Hematopoietic multipotent progenitor cell treated with erythropoietin and hydrocortisone succinate and interleukin-3 and kit ligand, for 6 days (in vitro differentiated cells): ENCODE measurements around the gene C8A.

Source experiments
- DNase-seq: peaks from one replicate; pipeline ENCODE4 v3.0.0-alpha.2; 2015

Gene C8A

GRCh38 chr1:56929492-56929891 lies 74.9 kb downstream of the C8A start:
- DNase-seq: no peak

- no peak for DNase-seq
Measured at GRCh38 chr1:56931211-56931610, 76.6 kb downstream of the C8A start.

- no peak for DNase-seq
Measured at GRCh38 chr1:56931686-56932085, 77.1 kb downstream of the C8A start.

GRCh38 chr1:56933161-56933560 lies 78.6 kb downstream of the C8A start:
- no peak for DNase-seq

GRCh38 chr1:56933606-56934005 lies 79.0 kb downstream of the C8A start:
- no peak for DNase-seq

GRCh38 chr1:56934430-56935060 lies 79.9 kb downstream of the C8A start:
- DNase-seq: no peak

GRCh38 chr1:56938646-56939045 lies 84.0 kb downstream of the C8A start:
- DNase-seq: no peak

GRCh38 chr1:56939209-56939608 lies 84.6 kb downstream of the C8A start:
- DNase-seq: no peak

- DNase-seq: no peak
Measured at GRCh38 chr1:56940039-56940438, 85.4 kb downstream of the C8A start.

- peak; percentile 2 for DNase-seq
Measured at GRCh38 chr1:56948403-56949023, 93.9 kb downstream of the C8A start.

GRCh38 chr1:56952501-56952900 lies 97.9 kb downstream of the C8A start:
- DNase-seq: no peak

- DNase-seq: no peak
Measured at GRCh38 chr1:56953386-56953785, 98.8 kb downstream of the C8A start.

GRCh38 chr1:56954664-56955063 lies 100.1 kb downstream of the C8A start:
- no peak for DNase-seq

- no peak for DNase-seq
Measured at GRCh38 chr1:56957931-56958330, 103.3 kb downstream of the C8A start.

- DNase-seq: no peak
Measured at GRCh38 chr1:56958526-56958925, 103.9 kb downstream of the C8A start.

GRCh38 chr1:56961426-56961825 lies 106.8 kb downstream of the C8A start:
- DNase-seq: no peak

GRCh38 chr1:56963667-56964066 lies 109.1 kb downstream of the C8A start:
- no peak for DNase-seq

GRCh38 chr1:56964349-56965017 lies 109.9 kb downstream of the C8A start:
- no peak for DNase-seq

GRCh38 chr1:56965191-56965590 lies 110.6 kb downstream of the C8A start:
- no peak for DNase-seq

- DNase-seq: no peak
Measured at GRCh38 chr1:56965916-56966697, 111.5 kb downstream of the C8A start, which contains the start of gene C8B. Gene C8B (minus strand): TSS chr1:56966015. CDS start chr1:56965948, 67 bp downstream.

- no peak for DNase-seq
Measured at GRCh38 chr1:56966698-56966999, 112.1 kb downstream of the C8A start.

- no peak for DNase-seq
Measured at GRCh38 chr1:56967355-56967754, 112.8 kb downstream of the C8A start.
